PC-9 (cell line): Measurements from ENCODE around the gene MLKL. TPM values are rescaled to one million over a fixed set of nuclear protein-coding genes. Genes with fewer than 3 reads are reported as not detected.

Experiments
- BruUV-seq: library from RNA; stranded (reverse); fragments of 400-500 nt; replicated peaks from 2 replicates; lab custom pipeline; 2021; lab: Mats Ljungman, UMichigan
- CTCF ChIA-PET: fragments of 300-600 bp; sonication (Branson Sonifier 250); formaldehyde crosslinking; loops from one replicate; lab custom pipeline; 2022; ENCODE audit warnings: antibody characterized with exemption; lab: Charles Lee
- POLR2A ChIA-PET: fragments of 300-600 bp; sonication (Branson Sonifier 250); formaldehyde crosslinking; loops from one replicate; lab custom pipeline; 2022; ENCODE audit warnings: antibody characterized with exemption; ENCODE audit not compliant: unreplicated experiment; lab: Charles Lee
- DNase-seq, 2 experiments: peaks; one replicate each; pipeline versions ENCODE4 v3.0.0 to v3.0.0-alpha.2; 2015 to 2022; ENCODE audit warnings: mixed read lengths in 1 of 2
- H2AFZ ChIP-seq: fragments of 200-600 bp; sonication (generic); 2 replicates; pipeline ENCODE4 v1.8.1; 2017; ENCODE audit warnings: antibody characterized with exemption
- H3F3A ChIP-seq: fragments of 200-600 bp; sonication (generic); 2 replicates; pipeline ENCODE4 v1.8.1; 2017; ENCODE audit warnings: antibody characterized with exemption, mild to moderate bottlenecking, low read depth; ENCODE audit not compliant: insufficient read depth
- H3K27ac ChIP-seq: fragments of 200-600 bp; sonication (generic); 2 replicates; pipeline ENCODE4 v1.6.1; 2016; ENCODE audit warnings: mixed run types
- H3K27me3 ChIP-seq: fragments of 200-600 bp; sonication (generic); 2 replicates; pipeline ENCODE4 v1.6.1; 2016; ENCODE audit warnings: low read depth, mixed run types; ENCODE audit not compliant: insufficient read depth
- H3K36me3 ChIP-seq: fragments of 200-600 bp; sonication (generic); 2 replicates; pipeline ENCODE4 v1.6.1; 2016; ENCODE audit warnings: low read depth, mixed run types
- H3K4me1 ChIP-seq: fragments of 200-600 bp; sonication (generic); replicated peaks from 2 replicates; pipeline ENCODE4 v1.6.1; 2016; ENCODE audit warnings: mixed run types; ENCODE audit not compliant: insufficient read depth
- H3K4me2 ChIP-seq: fragments of 200-600 bp; sonication (generic); 2 replicates; pipeline ENCODE4 v1.6.1; 2017; ENCODE audit warnings: mixed run types
- H3K4me3 ChIP-seq: fragments of 200-600 bp; sonication (generic); 2 replicates; pipeline ENCODE4 v1.6.1; 2016; ENCODE audit warnings: mixed run types
- H3K79me2 ChIP-seq: fragments of 200-600 bp; sonication (generic); 2 replicates; pipeline ENCODE4 v1.6.1; 2017; ENCODE audit warnings: low read depth, mixed run types
- H3K9me2 ChIP-seq: fragments of 200-600 bp; sonication (generic); 2 replicates; pipeline ENCODE4 v1.8.1; 2017; ENCODE audit warnings: mild to moderate bottlenecking; ENCODE audit not compliant: insufficient read depth
- H3K9me3 ChIP-seq: fragments of 200-600 bp; sonication (generic); 2 replicates; pipeline ENCODE4 v1.8.1; 2016; ENCODE audit warnings: low read depth; ENCODE audit not compliant: insufficient read depth
- H4K20me1 ChIP-seq: fragments of 200-600 bp; sonication (generic); 2 replicates; pipeline ENCODE4 v1.8.1; 2017; ENCODE audit not compliant: insufficient read depth
- CTCF ChIP-seq: fragments of 200-600 bp; sonication (generic); conservative IDR thresholded peaks from 2 replicates; pipeline ENCODE4 v1.6.1; 2017; ENCODE audit warnings: mixed run types, antibody characterized with exemption, mild to moderate bottlenecking, moderate library complexity
- EZH2 ChIP-seq: fragments of 200-600 bp; sonication (generic); IDR thresholded peaks from 2 replicates; pipeline ENCODE4 v1.8.0; 2017; ENCODE audit warnings: antibody characterized with exemption, low read depth
- intact Hi-C: fragments of 100-400 bp; cut with micrococcal nuclease; formaldehyde crosslinking; loops from one replicate; pipeline ENCODE4 v1.10.0; 2022; ENCODE audit not compliant: unreplicated experiment
- total RNA-seq: library from RNA; stranded (reverse); gene quantifications from 2 replicates; pipeline ENCODE4 v1.2.3, GENCODE V29; 2021

MLKL gene
- total RNA-seq, 1 experiment from 2014 or later, result 11.2 TPM

GRCh38 chr16:74667255-74667700, 33.4 kb downstream of the MLKL start:
- TF ChIP-seq EZH2 (no peak), CTCF (no peak)
- H3K79me2 ChIP-seq, result peaks cover 43% of the 10 kb centered on the region
- peak overlapping the region; percentile 25 for H3K27ac ChIP-seq
- DNase-seq, result peak in 1 of 2 experiments; percentile 36
- H3K4me1 ChIP-seq, result peaks cover 8% of the 10 kb centered on the region; the same call in 1 of the 2 replicates
- H4K20me1 ChIP-seq, result peaks cover 11% of the 10 kb centered on the region; the same call in 1 of the 2 replicates
- TSS peak; percentile 81 for BruUV-seq
- peak overlapping the region; percentile 78 for H3K4me2 ChIP-seq
- H3K9me3 ChIP-seq, result no peaks in the 10 kb centered on the region
- peaks cover 19% of the 10 kb centered on the region for H3K36me3 ChIP-seq
- no peaks in the 10 kb centered on the region for H3K27me3 ChIP-seq
- intact Hi-C loops, result no loop called here
- no peaks in the 10 kb centered on the region for H3K9me2 ChIP-seq
- peak overlapping the region; percentile 75 for H3K4me3 ChIP-seq
- ChIA-PET CTCF (interaction anchor here (0.6 to 1.2 kb wide), 3 partner anchors 146 to 356 kb away, joined by 3 to 4 read pairs (median 3); no protein-coding TSS in a partner anchor), POLR2A (interaction anchor here (0.6 to 1.0 kb wide), 9 partner anchors 8 to 956 kb away, joined by 3 to 40 read pairs (median 5); partner anchors contain the start of genes ADAT1 and FA2H)
- H2AFZ ChIP-seq, result peak overlapping the region; percentile 88
- H3F3A ChIP-seq, result no peaks in the 10 kb centered on the region; the same call in 1 of the 2 replicates

GRCh38 chr16:74666425-74667254, 34.0 kb downstream of the MLKL start, which contains the start of gene RFWD3:
RFWD3 (minus strand) TSS chr16:74666877; CDS start chr16:74661449, 5,428 bp downstream.
- peak; percentile 94 to 97 for DNase-seq
- TSS peak; percentile 30 for BruUV-seq
- Histone ChIP-seq H3K4me1 (peaks cover 8% of the 10 kb centered on the region; the same call in 1 of the 2 replicates), H3K4me2 (peak within 1 kb of the TSS; percentile 95), H3K4me3 (peak within 1 kb of the TSS; percentile 100), H4K20me1 (peaks cover 11% of the 10 kb centered on the region; the same call in 1 of the 2 replicates), H2AFZ (peak within 1 kb of the TSS; percentile 88), H3K9me3 (no peaks in the 10 kb centered on the region), H3K9me2 (no peaks in the 10 kb centered on the region), H3K27ac (peak within 1 kb of the TSS; percentile 53), H3F3A (no peaks in the 10 kb centered on the region; the same call in 1 of the 2 replicates), H3K27me3 (no peaks in the 10 kb centered on the region), H3K36me3 (peaks cover 20% of the 10 kb centered on the region), H3K79me2 (peaks cover 48% of the 10 kb centered on the region)
- intact Hi-C loops, result no loop called here
- CTCF ChIA-PET, result interaction anchor here (0.6 to 1.1 kb wide), 2 partner anchors 147 to 356 kb away, joined by 3 read pairs; no protein-coding TSS in a partner anchor
- TF ChIP-seq CTCF (no peak), EZH2 (no peak)
- POLR2A ChIA-PET, result interaction anchor here (0.6 to 1.0 kb wide), 5 partner anchors 9 to 108 kb away, joined by 3 to 40 read pairs (median 5); partner anchors contain the start of gene FA2H

- H3K9me2 ChIP-seq, result no peaks in the 10 kb centered on the region
- intact Hi-C loops, result no loop called here
- peak overlapping the region; percentile 100 for H3K4me3 ChIP-seq
- no peaks in the 10 kb centered on the region for H3K27me3 ChIP-seq
- no peak for DNase-seq
- peaks cover 26% of the 10 kb centered on the region for H3K36me3 ChIP-seq
- POLR2A ChIA-PET, result interaction anchor here (0.7 kb wide), 1 partner anchor 37 kb away, joined by 4 read pairs; no protein-coding TSS in a partner anchor
- H3K27ac ChIP-seq, result peak overlapping the region; percentile 53
- H3K4me1 ChIP-seq, result peaks cover 8% of the 10 kb centered on the region; the same call in 1 of the 2 replicates
- H3K9me3 ChIP-seq, result no peaks in the 10 kb centered on the region
- H3K4me2 ChIP-seq, result peak overlapping the region; percentile 95
- TF ChIP-seq CTCF (no peak), EZH2 (no peak)
- peak overlapping the region; percentile 76 for H2AFZ ChIP-seq
- H3K79me2 ChIP-seq, result peaks cover 55% of the 10 kb centered on the region
- BruUV-seq, result no TSS peak
- CTCF ChIA-PET, result no interaction called here
- H4K20me1 ChIP-seq, result peaks cover 18% of the 10 kb centered on the region
- no peaks in the 10 kb centered on the region; the same call in 1 of the 2 replicates for H3F3A ChIP-seq
Observed at GRCh38 chr16:74666010-74666421, 34.6 kb downstream of the MLKL start.
